WTC11 (cell line): ENCODE measurements around the gene SGMS1. TPM values are rescaled to one million over a fixed set of nuclear protein-coding genes. Genes with fewer than 3 reads are reported as not detected.

Experiments used
- ATAC-seq: fragments of 200-7000 bp; cut with Tn5 transposase; 2 replicates; pipeline ENCODE4 v1.10.0; 2021; ENCODE audit warnings: mild to moderate bottlenecking, moderate library complexity
- CTCF ChIA-PET: fragments of 300-600 bp; sonication (Branson Sonifier 250); formaldehyde crosslinking; loops from one replicate; lab custom pipeline; 2021; ENCODE audit warnings: antibody characterized with exemption; lab: Charles Lee
- POLR2A ChIA-PET: fragments of 350-600 bp; sonication (Branson Sonifier 250); formaldehyde crosslinking; loops from one replicate; lab custom pipeline; 2021; ENCODE audit warnings: antibody characterized with exemption; lab: Charles Lee
- DNase-seq: peaks from one replicate; pipeline ENCODE4 v3.0.0; 2021; ENCODE audit warnings: low spot score
- H3K27ac Mint-ChIP-seq: 2 replicates; pipeline ENCODE4 v1.8.0; 2021; ENCODE audit warnings: mixed read lengths
- H3K27me3 Mint-ChIP-seq: 2 replicates; pipeline ENCODE4 v1.8.0; 2021; ENCODE audit warnings: low read depth, mild to moderate bottlenecking, moderate library complexity, mixed read lengths
- H3K36me3 Mint-ChIP-seq: 2 replicates; pipeline ENCODE4 v1.8.0; 2021; ENCODE audit warnings: mixed read lengths
- H3K4me1 Mint-ChIP-seq: 2 replicates; pipeline ENCODE4 v1.8.0; 2022; ENCODE audit warnings: mixed read lengths
- H3K4me3 Mint-ChIP-seq: 2 replicates; pipeline ENCODE4 v1.8.0; 2021; ENCODE audit warnings: mild to moderate bottlenecking, moderate library complexity, mixed read lengths
- H3K9me3 Mint-ChIP-seq: 2 replicates; pipeline ENCODE4 v1.8.0; 2021; ENCODE audit warnings: mixed read lengths
- ATF2 ChIP-seq: sonication (generic); formaldehyde crosslinking; IDR thresholded peaks from 2 replicates; pipeline ENCODE4 v1.8.1; 2022; ENCODE audit warnings: low read depth, missing genetic modification reagents, borderline replicate concordance
- CBFB ChIP-seq: sonication (generic); formaldehyde crosslinking; IDR thresholded peaks from 2 replicates; pipeline ENCODE4 v1.8.1; 2022; ENCODE audit warnings: mild to moderate bottlenecking, low read depth, missing genetic modification reagents
- E2F4 ChIP-seq: sonication (generic); formaldehyde crosslinking; IDR thresholded peaks from 2 replicates; pipeline ENCODE4 v1.8.1; 2022; ENCODE audit warnings: low read depth, mild to moderate bottlenecking, moderate library complexity, missing genetic modification reagents, borderline replicate concordance
- ERG ChIP-seq: fragments of 250-450 bp; sonication (Bioruptor Pico); IDR thresholded peaks from 2 replicates; pipeline ENCODE4 v1.8.0; 2021; ENCODE audit warnings: mild to moderate bottlenecking
- GABPB1 ChIP-seq: sonication (generic); formaldehyde crosslinking; IDR thresholded peaks from 2 replicates; pipeline ENCODE4 v1.8.1; 2023; ENCODE audit warnings: mild to moderate bottlenecking, missing genetic modification reagents
- GRHL2 ChIP-seq: fragments of 250-450 bp; sonication (Bioruptor Pico); IDR thresholded peaks from 2 replicates; pipeline ENCODE4 v1.8.0; 2022; ENCODE audit warnings: mild to moderate bottlenecking, moderate library complexity; ENCODE audit not compliant: insufficient replicate concordance, severe bottlenecking
- GTF2I ChIP-seq: fragments of 250-450 bp; sonication (Bioruptor Pico); conservative IDR thresholded peaks from 2 replicates; pipeline ENCODE4 v1.4.0; 2021; ENCODE audit warnings: mild to moderate bottlenecking
- IRF2 ChIP-seq: sonication (generic); formaldehyde crosslinking; IDR thresholded peaks from 2 replicates; pipeline ENCODE4 v1.8.0; 2022; ENCODE audit warnings: low read depth, missing genetic modification reagents, borderline replicate concordance
- JAZF1 ChIP-seq: fragments of 250-450 bp; sonication (Bioruptor Pico); IDR thresholded peaks from 2 replicates; pipeline ENCODE4 v1.9.0; 2021; ENCODE audit warnings: moderate library complexity, mild to moderate bottlenecking, inconsistent platforms
- NFYB ChIP-seq: sonication (generic); formaldehyde crosslinking; conservative IDR thresholded peaks from 2 replicates; pipeline ENCODE4 v1.8.0; 2022; ENCODE audit warnings: low read depth, missing genetic modification reagents
- OVOL2 ChIP-seq: fragments of 250-450 bp; sonication (Bioruptor Pico); IDR thresholded peaks from 2 replicates; pipeline ENCODE4 v1.9.0; 2021; ENCODE audit warnings: mild to moderate bottlenecking, borderline replicate concordance
- SMAD3 ChIP-seq: sonication (generic); formaldehyde crosslinking; IDR thresholded peaks from 2 replicates; pipeline ENCODE4 v1.8.0; 2022; ENCODE audit warnings: missing genetic modification reagents, mild to moderate bottlenecking, borderline replicate concordance
- SOX15 ChIP-seq: fragments of 250-450 bp; sonication (Bioruptor Pico); IDR thresholded peaks from 2 replicates; pipeline ENCODE4 v1.9.0; 2021; ENCODE audit warnings: mild to moderate bottlenecking
- STAT6 ChIP-seq: sonication (generic); formaldehyde crosslinking; conservative IDR thresholded peaks from 2 replicates; pipeline ENCODE4 v1.8.1; 2023; ENCODE audit warnings: mild to moderate bottlenecking, low read depth, missing genetic modification reagents, moderate library complexity
- TEAD1 ChIP-seq: sonication (generic); formaldehyde crosslinking; IDR thresholded peaks from 2 replicates; pipeline ENCODE4 v1.8.0; 2022; ENCODE audit warnings: mild to moderate bottlenecking, missing genetic modification reagents
- ZBTB43 ChIP-seq: sonication (generic); formaldehyde crosslinking; IDR thresholded peaks from 2 replicates; pipeline ENCODE4 v1.8.1; 2023; ENCODE audit warnings: mild to moderate bottlenecking, missing genetic modification reagents
- ZNF121 ChIP-seq: sonication (generic); formaldehyde crosslinking; IDR thresholded peaks from 2 replicates; pipeline ENCODE4 v1.8.0; 2023; ENCODE audit warnings: missing genetic modification reagents
- ZNF317 ChIP-seq: sonication (generic); formaldehyde crosslinking; IDR thresholded peaks from 2 replicates; pipeline ENCODE4 v1.8.1; 2023; ENCODE audit warnings: low read depth, mild to moderate bottlenecking, moderate library complexity, missing genetic modification reagents, borderline replicate concordance
- ZNF423 ChIP-seq: fragments of 250-450 bp; sonication (Bioruptor Pico); IDR thresholded peaks from 2 replicates; pipeline ENCODE4 v2.1.2; 2022; ENCODE audit warnings: mild to moderate bottlenecking, moderate library complexity
- ZSCAN18 ChIP-seq: fragments of 250-450 bp; sonication (Bioruptor Pico); IDR thresholded peaks from 2 replicates; pipeline ENCODE4 v2.1.2; 2022; ENCODE audit warnings: mild to moderate bottlenecking, moderate library complexity
- total RNA-seq: library from RNA; stranded (reverse); gene quantifications from 3 replicates; pipeline ENCODE4 v1.2.3, GENCODE V29; 2021

SGMS1 gene
- total RNA-seq, 1 experiment from 2014 or later: 13.2 TPM

GRCh38 chr10:50470345-50470744 is 153.4 kb downstream of the SGMS1 start:
- ChIA-PET POLR2A (interaction anchor here (0.9 to 1.5 kb wide), 2 partner anchors 9 to 154 kb away, joined by 3 to 4 read pairs; no protein-coding TSS in a partner anchor), CTCF (interaction anchor here (0.8 kb wide), 1 partner anchor 102 kb away, joined by 3 read pairs; no protein-coding TSS in a partner anchor)
- DNase-seq: no peak
- H3K36me3 Mint-ChIP-seq: no peaks in the 10 kb centered on the region
- peaks cover 45% of the 10 kb centered on the region for H3K4me1 Mint-ChIP-seq
- peak; percentile 65 for ATAC-seq
- no peaks in the 10 kb centered on the region for H3K27me3 Mint-ChIP-seq
- peak overlapping the region; percentile 44 for H3K4me3 Mint-ChIP-seq
- peak overlapping the region; percentile 99 for H3K27ac Mint-ChIP-seq
- TF ChIP-seq NFYB: no peak
- TF ChIP-seq E2F4 (CRISPR knock-in tag): no peak
- no peak for TF ChIP-seq GTF2I (CRISPR knock-in tag)
- TF ChIP-seq SMAD3 (CRISPR knock-in tag): no peak
- no peak for TF ChIP-seq STAT6 (CRISPR knock-in tag)
- no peaks in the 10 kb centered on the region for H3K9me3 Mint-ChIP-seq

GRCh38 chr10:50469778-50470193 is 154.0 kb downstream of the SGMS1 start:
- TF ChIP-seq OVOL2 (CRISPR knock-in tag): no peak
- TF ChIP-seq GABPB1: no peak
- TF ChIP-seq IRF2: no peak
- TF ChIP-seq ZBTB43 (CRISPR knock-in tag): no peak
- no peak for TF ChIP-seq GRHL2 (CRISPR knock-in tag)
- no peak for TF ChIP-seq CBFB (CRISPR knock-in tag)
- TF ChIP-seq JAZF1: no peak
- TF ChIP-seq ZSCAN18 (CRISPR knock-in tag): no peak
- TF ChIP-seq ERG (CRISPR knock-in tag): no peak
- no peak for TF ChIP-seq ATF2 (CRISPR knock-in tag)
- TF ChIP-seq ZNF423: no peak
- TF ChIP-seq ZNF121: no peak
- no peak for TF ChIP-seq TEAD1 (CRISPR knock-in tag)
- no peak for TF ChIP-seq ZNF317 (CRISPR knock-in tag)
- TF ChIP-seq SOX15 (CRISPR knock-in tag): no peak
- ChIA-PET POLR2A (interaction anchor here (1.5 kb wide), 1 partner anchor 154 kb away, joined by 3 read pairs; no protein-coding TSS in a partner anchor), CTCF (no interaction called here)
- no peak overlapping the region for H3K4me3 Mint-ChIP-seq
- ATAC-seq: no peak
- H3K9me3 Mint-ChIP-seq: no peaks in the 10 kb centered on the region
- peaks cover 50% of the 10 kb centered on the region for H3K4me1 Mint-ChIP-seq
- H3K27ac Mint-ChIP-seq: peak overlapping the region; percentile 99
- DNase-seq: no peak
- H3K27me3 Mint-ChIP-seq: no peaks in the 10 kb centered on the region
- H3K36me3 Mint-ChIP-seq: no peaks in the 10 kb centered on the region
